ENCODE measurements around the gene ZDHHC14. TPM values are rescaled to one million over a fixed set of nuclear protein-coding genes. Genes with fewer than 3 reads are reported as not detected.

ZDHHC14 gene
- total and polyA plus RNA-seq, 2 experiments from 2014 or later, result 3.0 to 7.4 TPM

- Histone ChIP-seq H4K20me1 (replicated peaks; ENCODE audit: insufficient read depth) (no peaks in the 10 kb centered on the region), H3K4me3 (no peak overlapping the region), H3K27ac (ENCODE audit: low read depth) (no peak overlapping the region), H3K36me3 (ENCODE audit: insufficient read depth) (no peaks in the 10 kb centered on the region), H3K9me2 (ENCODE audit: insufficient read depth) (no peaks in the 10 kb centered on the region), H3K79me2 (replicated peaks; ENCODE audit: insufficient read depth) (no peaks in the 10 kb centered on the region), H3K27me3 (ENCODE audit: insufficient read depth) (no peaks in the 10 kb centered on the region), H3K4me2 (no peak overlapping the region), H2AFZ (no peak overlapping the region), H3F3A (replicated peaks; ENCODE audit: low read depth) (no peaks in the 10 kb centered on the region), H3K4me1 (ENCODE audit: insufficient read depth) (peaks cover 25% of the 10 kb centered on the region)
- DNase-seq (ENCODE audit: low spot score) (no peak), ATAC-seq (no peak)
- peaks cover 36% of the 10 kb centered on the region for H3K4me1 Mint-ChIP-seq
- no peak overlapping the region for H3K4me3 Mint-ChIP-seq
- no peak overlapping the region for H3K27ac Mint-ChIP-seq
- TF ChIP-seq POLR2AphosphoS5 (IDR thresholded peaks at IDR 0.05; ENCODE audit: low read depth) (no peak), NANOG (IDR thresholded peaks at IDR 0.05; ENCODE audit: borderline replicate concordance) (no peak)
- TF ChIP-seq, protein P1, sequence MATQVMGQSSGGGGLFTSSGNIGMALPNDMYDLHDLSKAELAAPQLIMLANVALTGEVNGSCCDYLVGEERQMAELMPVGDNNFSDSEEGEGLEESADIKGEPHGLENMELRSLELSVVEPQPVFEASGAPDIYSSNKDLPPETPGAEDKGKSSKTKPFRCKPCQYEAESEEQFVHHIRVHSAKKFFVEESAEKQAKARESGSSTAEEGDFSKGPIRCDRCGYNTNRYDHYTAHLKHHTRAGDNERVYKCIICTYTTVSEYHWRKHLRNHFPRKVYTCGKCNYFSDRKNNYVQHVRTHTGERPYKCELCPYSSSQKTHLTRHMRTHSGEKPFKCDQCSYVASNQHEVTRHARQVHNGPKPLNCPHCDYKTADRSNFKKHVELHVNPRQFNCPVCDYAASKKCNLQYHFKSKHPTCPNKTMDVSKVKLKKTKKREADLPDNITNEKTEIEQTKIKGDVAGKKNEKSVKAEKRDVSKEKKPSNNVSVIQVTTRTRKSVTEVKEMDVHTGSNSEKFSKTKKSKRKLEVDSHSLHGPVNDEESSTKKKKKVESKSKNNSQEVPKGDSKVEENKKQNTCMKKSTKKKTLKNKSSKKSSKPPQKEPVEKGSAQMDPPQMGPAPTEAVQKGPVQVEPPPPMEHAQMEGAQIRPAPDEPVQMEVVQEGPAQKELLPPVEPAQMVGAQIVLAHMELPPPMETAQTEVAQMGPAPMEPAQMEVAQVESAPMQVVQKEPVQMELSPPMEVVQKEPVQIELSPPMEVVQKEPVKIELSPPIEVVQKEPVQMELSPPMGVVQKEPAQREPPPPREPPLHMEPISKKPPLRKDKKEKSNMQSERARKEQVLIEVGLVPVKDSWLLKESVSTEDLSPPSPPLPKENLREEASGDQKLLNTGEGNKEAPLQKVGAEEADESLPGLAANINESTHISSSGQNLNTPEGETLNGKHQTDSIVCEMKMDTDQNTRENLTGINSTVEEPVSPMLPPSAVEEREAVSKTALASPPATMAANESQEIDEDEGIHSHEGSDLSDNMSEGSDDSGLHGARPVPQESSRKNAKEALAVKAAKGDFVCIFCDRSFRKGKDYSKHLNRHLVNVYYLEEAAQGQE (IDR thresholded peaks at IDR 0.05; ENCODE audit: unreplicated experiment), result no peak
- H3K27me3 Mint-ChIP-seq (ENCODE audit: insufficient read depth, low read depth, poor library complexity), result peaks cover 9% of the 10 kb centered on the region
- no peaks in the 10 kb centered on the region for H3K9me3 Mint-ChIP-seq
- no peaks in the 10 kb centered on the region; the same call in 2 of the 3 replicates for H3K36me3 Mint-ChIP-seq (ENCODE audit: low read depth)
Measured at GRCh38 chr6:157610451-157610999, 229.5 kb downstream of the ZDHHC14 start.

GRCh38 chr6:157611406-157611805 is 230.4 kb downstream of the ZDHHC14 start:
- no peak overlapping the region for H3K4me2 ChIP-seq
- H3K36me3 Mint-ChIP-seq (ENCODE audit: low read depth), result no peaks in the 10 kb centered on the region; the same call in 2 of the 3 replicates
- H3F3A ChIP-seq (replicated peaks; ENCODE audit: low read depth), result no peaks in the 10 kb centered on the region
- H3K9me2 ChIP-seq (ENCODE audit: insufficient read depth), result no peaks in the 10 kb centered on the region
- no peak overlapping the region for H3K4me3 Mint-ChIP-seq
- ATAC-seq, result no peak
- no peaks in the 10 kb centered on the region for H3K36me3 ChIP-seq (ENCODE audit: insufficient read depth)
- no peak for DNase-seq (ENCODE audit: low spot score)
- H2AFZ ChIP-seq, result no peak overlapping the region
- TF ChIP-seq, protein P1 (IDR thresholded peaks at IDR 0.05; ENCODE audit: unreplicated experiment), result no peak
- TF ChIP-seq EZH2 (IDR thresholded peaks at IDR 0.05; ENCODE audit: low read depth, unreplicated experiment), result no peak
- H3K9me3 Mint-ChIP-seq, result no peaks in the 10 kb centered on the region
- H3K27me3 ChIP-seq (ENCODE audit: insufficient read depth), result no peaks in the 10 kb centered on the region
- H3K27ac Mint-ChIP-seq, result no peak overlapping the region
- peaks cover 22% of the 10 kb centered on the region for H3K4me1 ChIP-seq (ENCODE audit: insufficient read depth)
- H3K79me2 ChIP-seq (replicated peaks; ENCODE audit: insufficient read depth), result no peaks in the 10 kb centered on the region
- peaks cover 27% of the 10 kb centered on the region for H3K4me1 Mint-ChIP-seq
- no peaks in the 10 kb centered on the region for H4K20me1 ChIP-seq (replicated peaks; ENCODE audit: insufficient read depth)
- no peak overlapping the region for H3K27ac ChIP-seq (ENCODE audit: low read depth)
- peaks cover 6% of the 10 kb centered on the region for H3K27me3 Mint-ChIP-seq (ENCODE audit: insufficient read depth, low read depth, poor library complexity)
- no peak overlapping the region for H3K4me3 ChIP-seq
